Measurements from ENCODE around the gene CCDC43. TPM values are rescaled to one million over a fixed set of nuclear protein-coding genes. Genes with fewer than 3 reads are reported as not detected.
"Not testable (repeated sequence)": the region's sequence is repeated elsewhere in the genome, so short reads cannot be mapped to it uniquely, and the experiment has no call there.

CCDC43 gene
- total and polyA plus RNA-seq, 2 of the 8 experiments (the other 6 are each of a cell fraction or from before 2014, with no cell fraction given) = 4.9 to 38.1 TPM

- not testable (repeated sequence) for H4K91ac ChIP-seq (replicated peaks; ENCODE audit: insufficient read length, low read length); H3K27me3 ChIP-seq (replicated peaks in 1 of 4; ENCODE audit: control insufficient read depth in 3 of 4, extremely low read depth in 1 of 4, insufficient read depth in 3 of 4, low read length in 3 of 4); FAIRE-seq; H3K4ac ChIP-seq (replicated peaks; ENCODE audit: insufficient read length, low read depth, low read length); H3K79me1 ChIP-seq (ENCODE audit: low read depth, low read length); H4K8ac ChIP-seq (ENCODE audit: extremely low read depth, insufficient read depth, low read length); H3K9ac ChIP-seq (replicated peaks in 1 of 4; ENCODE audit: extremely low read depth in 1 of 4, low read depth in 3 of 4, low read length in 3 of 4); H3K56ac ChIP-seq (replicated peaks; ENCODE audit: insufficient read length, low read depth, low read length); H3K23ac ChIP-seq (ENCODE audit: insufficient read length); H4K5ac ChIP-seq (ENCODE audit: insufficient read length, low read depth, low read length); H3K4me3 ChIP-seq (ENCODE audit: extremely low read depth in 1 of 4, insufficient read depth in 2 of 4, low read depth in 3 of 4, low read length in 4 of 4); H3K4me1 ChIP-seq (replicated peaks in 1 of 4; ENCODE audit: control insufficient read depth in 3 of 4, insufficient read depth in 4 of 4, low read length in 3 of 4); H3K9me3 ChIP-seq (ENCODE audit: insufficient read depth in 2 of 2, low read depth in 1 of 2, low read length in 1 of 2); H3K27ac ChIP-seq (ENCODE audit: low read depth, low read length); H2BK12ac ChIP-seq (ENCODE audit: low read depth, low read length); H2AFZ ChIP-seq (ENCODE audit: low read length); H4K20me1 ChIP-seq (replicated peaks in 1 of 2; ENCODE audit: control insufficient read depth in 1 of 2, insufficient read depth in 2 of 2, low read length in 2 of 2); H2BK5ac ChIP-seq (ENCODE audit: low read depth, low read length); H3K18ac ChIP-seq (ENCODE audit: extremely low read depth, low read length); H3K14ac ChIP-seq (ENCODE audit: insufficient read length); H2BK20ac ChIP-seq (ENCODE audit: low read length); H3K4me2 ChIP-seq (ENCODE audit: insufficient read depth in 1 of 2, low read depth in 2 of 2, low read length in 2 of 2); H2BK15ac ChIP-seq (ENCODE audit: low read length); DNase-seq (ENCODE audit: low read depth in 1 of 2, low spot score in 2 of 2); H3K23me2 ChIP-seq (ENCODE audit: low read depth, low read length); H3K79me2 ChIP-seq (ENCODE audit: control insufficient read depth in 1 of 2, insufficient read depth in 2 of 2, low read length in 2 of 2); H2BK120ac ChIP-seq (replicated peaks; ENCODE audit: low read depth, low read length); H2AK5ac ChIP-seq (ENCODE audit: low read depth, low read length)
- peaks cover 10 to 25% (median 18%) of the 10 kb centered on the region in 4 experiments; a peak in 7 of 8 replicates for H3K36me3 ChIP-seq (ENCODE audit: control insufficient read depth in 2 of 4, insufficient read depth in 4 of 4, low read length in 3 of 4)
- WGBS, 2 experiments (ENCODE audit: extremely low coverage in 1 of 2, insufficient coverage in 1 of 2, insufficient read length in 1 of 2, insufficient replicate concordance in 2 of 2, low coverage in 1 of 2, low lambda C conversion rate in 2 of 2, missing lambda C conversion rate in 1 of 2) = 96% methylated on average over 6 of the region's 6 CpGs; no CpG with 5 or more reads in 1 of the 2 experiments
- POLR2A ChIA-PET (ENCODE audit: partially characterized antibody) = interaction anchor here (1.7 kb wide), 1 partner anchor 10 kb away, joined by 3 read pairs; no protein-coding TSS in a partner anchor
- CTCF ChIA-PET (ENCODE audit: partially characterized antibody) = interaction anchor here (0.6 to 1.5 kb wide), 7 partner anchors 9 to 1094 kb away, joined by 3 read pairs; partner anchors contain the start of gene HIGD1B
Observed at GRCh38 chr17:44726121-44726520, 36.5 kb upstream of the CCDC43 start.
